ENCODE measurements around the gene TNFRSF21.
"Not testable (repeated sequence)": the region's sequence is repeated elsewhere in the genome, so short reads cannot be mapped to it uniquely, and the experiment has no call there.

Gene TNFRSF21

GRCh38 chr6:47288267-47289090 is 21.2 kb downstream of the TNFRSF21 start:
- DNase-seq (ENCODE audit: low read depth), result no peak

- DNase-seq (ENCODE audit: low read depth), result no peak
Measured at GRCh38 chr6:47286301-47286700, 23.4 kb downstream of the TNFRSF21 start.

- no peak for DNase-seq (ENCODE audit: low read depth)
Measured at GRCh38 chr6:47283993-47284392, 25.7 kb downstream of the TNFRSF21 start.

- DNase-seq (ENCODE audit: low read depth), result no peak
Measured at GRCh38 chr6:47278545-47278944, 31.2 kb downstream of the TNFRSF21 start.

- no peak for DNase-seq (ENCODE audit: low read depth)
Measured at GRCh38 chr6:47277702-47278101, 32.0 kb downstream of the TNFRSF21 start.

- no peak for DNase-seq (ENCODE audit: low read depth)
Measured at GRCh38 chr6:47276377-47276776, 33.3 kb downstream of the TNFRSF21 start.

- no peak for DNase-seq (ENCODE audit: low read depth)
Measured at GRCh38 chr6:47275640-47276039, 34.1 kb downstream of the TNFRSF21 start.

- not testable (repeated sequence) for DNase-seq (ENCODE audit: low read depth)
Measured at GRCh38 chr6:47275132-47275531, 34.6 kb downstream of the TNFRSF21 start.

- no peak for DNase-seq (ENCODE audit: low read depth)
Measured at GRCh38 chr6:47268572-47269187, 41.0 kb downstream of the TNFRSF21 start.

- DNase-seq (ENCODE audit: low read depth), result no peak
Measured at GRCh38 chr6:47267301-47267700, 42.4 kb downstream of the TNFRSF21 start.

GRCh38 chr6:47265971-47266370 is 43.7 kb downstream of the TNFRSF21 start:
- no peak for DNase-seq (ENCODE audit: low read depth)

- no peak for DNase-seq (ENCODE audit: low read depth)
Measured at GRCh38 chr6:47264775-47265184, 44.9 kb downstream of the TNFRSF21 start.

- DNase-seq (ENCODE audit: low read depth), result no peak
Measured at GRCh38 chr6:47263268-47263667, 46.4 kb downstream of the TNFRSF21 start.

- no peak for DNase-seq (ENCODE audit: low read depth)
Measured at GRCh38 chr6:47262231-47262630, 47.5 kb downstream of the TNFRSF21 start.

- no peak for DNase-seq (ENCODE audit: low read depth)
Measured at GRCh38 chr6:47261191-47261590, 48.5 kb downstream of the TNFRSF21 start.

GRCh38 chr6:47260021-47260420 is 49.7 kb downstream of the TNFRSF21 start:
- DNase-seq (ENCODE audit: low read depth), result no peak

GRCh38 chr6:47258724-47259347 is 50.9 kb downstream of the TNFRSF21 start:
- no peak for DNase-seq (ENCODE audit: low read depth)

GRCh38 chr6:47256981-47257730 is 52.5 kb downstream of the TNFRSF21 start:
- no peak for DNase-seq (ENCODE audit: low read depth)

GRCh38 chr6:47256361-47256760 is 53.3 kb downstream of the TNFRSF21 start:
- DNase-seq (ENCODE audit: low read depth), result no peak

GRCh38 chr6:47254906-47255305 is 54.8 kb downstream of the TNFRSF21 start:
- DNase-seq (ENCODE audit: low read depth), result no peak

- DNase-seq (ENCODE audit: low read depth), result no peak
Measured at GRCh38 chr6:47254051-47254450, 55.7 kb downstream of the TNFRSF21 start.

- no peak for DNase-seq (ENCODE audit: low read depth)
Measured at GRCh38 chr6:47253136-47253535, 56.6 kb downstream of the TNFRSF21 start.
